HG02571 (cell line): ENCODE data around the gene MON1A.
"Not testable (repeated sequence)": the region's sequence is repeated elsewhere in the genome, so short reads cannot be mapped to it uniquely, and the experiment has no call there.

Source experiments
- ATAC-seq: cut with Tn5 transposase; IDR thresholded peaks from one replicate; pipeline ENCODE4 v1.9.1; 2021; ENCODE audit warnings: mild to moderate bottlenecking, moderate library complexity; ENCODE audit not compliant: unreplicated experiment

MON1A gene

GRCh38 chr3:49929291-49930167, at the start of gene MON1A:
Gene MON1A, minus strand, starts transcription at chr3:49929811. Its CDS starts 16,465 bp downstream, at chr3:49913346.
- ATAC-seq, result peak; percentile 81

- ATAC-seq, result no peak
Measured at GRCh38 chr3:49976942-49977341, 47.3 kb upstream of the MON1A start.

GRCh38 chr3:49972656-49973055, 43.0 kb upstream of the MON1A start:
- ATAC-seq, result no peak

- no peak for ATAC-seq
Measured at GRCh38 chr3:49968346-49968745, 38.7 kb upstream of the MON1A start.

GRCh38 chr3:49967291-49967690, 37.7 kb upstream of the MON1A start:
- no peak for ATAC-seq

- no peak for ATAC-seq
Measured at GRCh38 chr3:49966233-49966942, 36.8 kb upstream of the MON1A start.

GRCh38 chr3:49955636-49956035, 26.0 kb upstream of the MON1A start:
- ATAC-seq, result no peak

GRCh38 chr3:49952924-49953323, 23.3 kb upstream of the MON1A start:
- no peak for ATAC-seq

GRCh38 chr3:49942651-49943050, 13.0 kb upstream of the MON1A start:
- ATAC-seq, result no peak

GRCh38 chr3:49940667-49941249, 11.1 kb upstream of the MON1A start:
- ATAC-seq, result no peak

- peak; percentile 90 for ATAC-seq
Measured at GRCh38 chr3:49939858-49940666, 10.5 kb upstream of the MON1A start, which contains the start of gene RBM6. Gene RBM6, plus strand, starts transcription at chr3:49940150. Its CDS starts 22,492 bp downstream, at chr3:49962642.

GRCh38 chr3:49937090-49937489, 7.5 kb upstream of the MON1A start:
- ATAC-seq, result no peak

GRCh38 chr3:49932281-49932680, 2.7 kb upstream of the MON1A start:
- not testable (repeated sequence) for ATAC-seq

- no peak for ATAC-seq
Measured at GRCh38 chr3:49930922-49931321, 1.3 kb upstream of the MON1A start.

GRCh38 chr3:49930168-49930690, 618 bp upstream of the MON1A start:
- no peak for ATAC-seq

GRCh38 chr3:49928481-49929017, 1.1 kb downstream of the MON1A start:
- no peak for ATAC-seq

- ATAC-seq, result no peak
Measured at GRCh38 chr3:49927798-49928197, 1.8 kb downstream of the MON1A start.

- ATAC-seq, result no peak
Measured at GRCh38 chr3:49926117-49926728, 3.4 kb downstream of the MON1A start.

GRCh38 chr3:49925485-49925884, 4.1 kb downstream of the MON1A start:
- ATAC-seq, result no peak

GRCh38 chr3:49924683-49925082, 4.9 kb downstream of the MON1A start:
- no peak for ATAC-seq
